NCI-H187 treated with DMSO at 0.1 percent for 48 hours (cell line): ENCODE data around the gene SPATA17.
"Not testable (repeated sequence)": the region's sequence is repeated elsewhere in the genome, so short reads cannot be mapped to it uniquely, and the experiment has no call there.

ENCODE experiments used
- DNase-seq: peaks from one replicate; lab custom pipeline; 2025; lab: John Stamatoyannopoulos, UW

Gene SPATA17

GRCh38 chr1:217630711-217631591, at the start of gene SPATA17, which contains the start of gene GPATCH2:
Gene SPATA17 (plus strand): TSS chr1:217631344. CDS start chr1:217631379, 35 bp downstream.
Gene GPATCH2 (minus strand): TSS chr1:217631090. CDS start chr1:217630971, 119 bp downstream.
- peak; percentile 7 for DNase-seq

- not testable (repeated sequence) for DNase-seq
Measured at GRCh38 chr1:217584286-217584811, 46.8 kb upstream of the SPATA17 start.

GRCh38 chr1:217585577-217585976, 45.6 kb upstream of the SPATA17 start:
- no peak for DNase-seq

GRCh38 chr1:217586586-217586985, 44.6 kb upstream of the SPATA17 start:
- DNase-seq = no peak

GRCh38 chr1:217590598-217590997, 40.5 kb upstream of the SPATA17 start:
- DNase-seq = no peak

- DNase-seq = no peak
Measured at GRCh38 chr1:217599154-217599553, 32.0 kb upstream of the SPATA17 start.

GRCh38 chr1:217602380-217602779, 28.8 kb upstream of the SPATA17 start:
- no peak for DNase-seq

GRCh38 chr1:217605390-217605789, 25.8 kb upstream of the SPATA17 start:
- no peak for DNase-seq

- no peak for DNase-seq
Measured at GRCh38 chr1:217614200-217614712, 16.9 kb upstream of the SPATA17 start.

- DNase-seq = no peak
Measured at GRCh38 chr1:217617126-217617525, 14.0 kb upstream of the SPATA17 start.

- no peak for DNase-seq
Measured at GRCh38 chr1:217620814-217621213, 10.3 kb upstream of the SPATA17 start.

- no peak for DNase-seq
Measured at GRCh38 chr1:217622042-217622441, 9.1 kb upstream of the SPATA17 start.

- no peak for DNase-seq
Measured at GRCh38 chr1:217626321-217626720, 4.8 kb upstream of the SPATA17 start.

- no peak for DNase-seq
Measured at GRCh38 chr1:217627431-217627830, 3.7 kb upstream of the SPATA17 start.

- no peak for DNase-seq
Measured at GRCh38 chr1:217642455-217642854, 11.3 kb downstream of the SPATA17 start.

- DNase-seq = no peak
Measured at GRCh38 chr1:217647791-217648190, 16.6 kb downstream of the SPATA17 start.

GRCh38 chr1:217650674-217651073, 19.5 kb downstream of the SPATA17 start:
- no peak for DNase-seq

GRCh38 chr1:217660353-217661062, 29.4 kb downstream of the SPATA17 start:
- no peak for DNase-seq

GRCh38 chr1:217661407-217661806, 30.3 kb downstream of the SPATA17 start:
- DNase-seq = no peak

GRCh38 chr1:217668351-217668940, 37.3 kb downstream of the SPATA17 start:
- DNase-seq = no peak

- no peak for DNase-seq
Measured at GRCh38 chr1:217673387-217673786, 42.2 kb downstream of the SPATA17 start.
